Activated CD8-positive, alpha-beta memory T cell treated with anti-CD3 and anti-CD28 coated beads, Interleukin-2, amount 50 U/mL, for 48 hours (primary cell): Measurements from ENCODE around the gene ALOX12B.
"Not testable (repeated sequence)": the region's sequence is repeated elsewhere in the genome, so short reads cannot be mapped to it uniquely, and the experiment has no call there.

Experiments used
- DNase-seq: peaks from one replicate; pipeline ENCODE4 v3.0.0-alpha.2; 2020

ALOX12B gene

GRCh38 chr17:8041979-8042378, 45.5 kb downstream of the ALOX12B start:
- no peak for DNase-seq

GRCh38 chr17:8041249-8041928, 46.1 kb downstream of the ALOX12B start:
- DNase-seq: no peak

GRCh38 chr17:8039611-8040168, 47.8 kb downstream of the ALOX12B start:
- DNase-seq: no peak

- DNase-seq: no peak
Observed at GRCh38 chr17:8038954-8039610, 48.4 kb downstream of the ALOX12B start, which contains the start of gene ALOX15B. Gene ALOX15B (plus strand): TSS chr17:8039059. CDS start chr17:8039156, 97 bp downstream.

GRCh38 chr17:8032442-8032841, 55.1 kb downstream of the ALOX12B start:
- DNase-seq: no peak

- DNase-seq: no peak
Observed at GRCh38 chr17:8031950-8032349, 55.6 kb downstream of the ALOX12B start.

GRCh38 chr17:8031261-8031661, 56.3 kb downstream of the ALOX12B start:
- DNase-seq: no peak

GRCh38 chr17:8029121-8029520, 58.4 kb downstream of the ALOX12B start:
- DNase-seq: no peak

GRCh38 chr17:8025176-8025911, 62.2 kb downstream of the ALOX12B start:
- DNase-seq: no peak

- not testable (repeated sequence) for DNase-seq
Observed at GRCh38 chr17:8024161-8024560, 63.4 kb downstream of the ALOX12B start.
